GM12891 (cell line): ENCODE data around the gene A4GNT.

ENCODE experiments used
- POLR2AphosphoS5 ChIP-seq: IDR thresholded peaks from 2 replicates; pipeline ENCODE4 v1.6.1; 2011; ENCODE audit warnings: low read depth, low read length, control low read depth
- TAF1 ChIP-seq: IDR thresholded peaks from 2 replicates; pipeline ENCODE4 v1.6.1; 2011; ENCODE audit warnings: low read depth, low read length, control low read depth

GRCh38 chr3:138173769-138174420 lies 41.7 kb upstream of the A4GNT start:
- TF ChIP-seq POLR2AphosphoS5 = no peak
- no peak for TF ChIP-seq TAF1
